ENCODE data around the gene NDUFS3.

NDUFS3 gene

DNA sequence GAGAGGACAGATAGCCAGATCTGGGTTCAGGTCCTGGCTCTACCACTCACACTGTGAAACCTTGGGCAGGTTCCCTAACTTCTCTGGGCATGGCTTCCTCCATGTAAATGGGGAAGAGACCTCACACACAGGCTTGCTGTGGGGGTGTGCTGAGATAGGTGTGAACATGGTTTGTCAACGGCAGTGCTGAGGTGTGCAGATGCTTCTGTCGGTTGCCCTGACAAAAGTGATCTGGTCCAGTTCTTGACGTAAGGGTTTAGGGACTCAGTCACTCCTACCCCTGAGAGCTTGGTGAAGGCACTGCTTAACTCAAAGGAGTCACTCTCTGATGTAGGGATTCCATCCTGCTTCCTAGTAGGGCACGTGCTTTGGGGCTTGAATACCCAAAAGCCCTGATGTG lies 13.4 kb downstream of the NDUFS3 start:
- no peak for DNase-seq

DNA sequence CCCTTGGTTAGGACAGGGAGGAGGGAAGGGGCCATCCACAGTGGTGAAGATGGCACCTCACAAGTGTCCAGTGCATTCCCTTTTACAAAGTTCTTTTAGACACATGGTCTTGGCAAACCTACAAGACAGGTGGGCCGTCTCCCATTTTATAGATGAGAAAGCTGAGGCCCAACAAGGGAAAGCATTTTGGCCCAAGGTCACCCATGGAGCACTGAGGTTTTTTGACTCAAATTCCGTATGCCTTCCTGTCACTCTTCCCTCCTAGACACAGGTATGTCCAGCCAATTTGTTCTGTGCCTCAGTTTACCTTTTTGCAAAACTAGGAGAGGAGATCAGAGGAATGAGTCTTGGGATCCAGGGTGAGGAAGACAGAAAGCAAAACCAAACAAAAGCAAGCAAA lies 14.1 kb downstream of the NDUFS3 start:
- no peak for DNase-seq

DNA sequence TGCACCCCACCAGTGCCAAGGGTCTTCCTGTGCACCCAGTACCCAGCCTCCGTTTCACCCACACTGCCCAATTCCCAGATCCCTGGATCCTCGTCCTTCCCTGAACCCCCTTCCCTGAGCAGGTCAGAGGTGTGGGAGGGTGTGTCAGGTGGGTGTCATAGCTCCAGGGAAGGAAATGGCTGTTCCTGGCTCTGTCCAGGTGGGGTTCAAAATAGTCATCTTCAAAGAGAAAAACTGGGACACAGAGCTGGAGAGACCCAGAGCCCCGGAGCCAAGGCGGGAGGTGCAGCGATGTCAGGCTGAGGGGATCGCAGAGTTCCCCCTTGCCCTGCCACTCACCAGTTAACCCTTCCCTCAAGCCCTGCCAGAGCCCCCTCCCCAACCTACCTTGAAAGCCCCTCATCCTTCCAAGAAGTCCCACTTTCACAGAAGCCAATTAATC lies 14.6 kb downstream of the NDUFS3 start:
- DNase-seq = no peak

DNA sequence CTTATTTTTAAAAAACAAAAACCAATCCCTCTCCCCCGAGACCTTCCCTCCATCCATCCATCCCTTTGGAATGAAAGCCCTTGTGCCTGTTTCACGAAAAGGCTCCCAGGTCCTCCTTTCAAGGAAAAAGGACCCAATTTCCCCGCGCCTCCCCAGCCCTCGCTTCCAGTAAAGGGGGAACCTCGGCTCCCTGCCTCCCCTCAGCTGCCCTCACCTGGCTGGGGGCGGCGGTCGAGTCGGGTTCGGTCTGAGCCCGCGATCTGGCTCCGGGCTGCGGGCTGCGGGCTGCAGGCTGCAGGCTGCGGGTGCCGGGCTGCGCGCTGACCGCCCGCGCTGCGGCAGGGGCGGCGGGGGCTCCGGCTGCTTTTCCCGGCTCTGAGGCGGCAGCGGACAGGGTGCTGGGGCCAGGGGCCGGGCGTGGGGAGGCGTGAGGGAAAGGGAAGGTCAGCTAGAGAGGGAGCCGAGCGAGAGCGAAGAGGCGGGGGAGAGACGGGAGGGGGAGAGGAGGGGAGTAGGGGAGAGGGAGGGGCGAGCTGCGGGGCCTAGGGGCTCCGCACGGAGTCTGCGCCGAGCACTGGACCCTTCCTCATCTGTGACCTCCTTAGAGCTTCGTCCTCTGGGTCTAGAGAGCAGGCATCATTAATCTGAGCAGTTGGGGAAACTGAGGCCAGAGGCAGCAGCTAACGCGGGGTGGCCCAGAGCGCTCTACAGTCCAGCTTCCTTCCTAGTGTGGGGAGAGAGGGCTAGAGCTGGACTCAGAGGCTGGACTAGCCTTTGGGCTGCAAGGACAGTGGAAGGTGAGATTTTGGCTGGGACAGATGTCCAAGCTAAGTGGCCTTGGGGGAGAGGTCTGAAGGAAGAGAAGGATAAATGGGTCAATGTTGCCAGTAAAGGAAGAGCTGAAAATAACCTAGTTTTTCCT lies 15.3 kb downstream of the NDUFS3 start, which contains the start of gene C1QTNF4:
C1QTNF4 (minus strand) TSS at position 478 of the 922 bp plus-strand sequence. CDS start 3,601 bp downstream, outside the sequence.
- DNase-seq = no peak

DNA sequence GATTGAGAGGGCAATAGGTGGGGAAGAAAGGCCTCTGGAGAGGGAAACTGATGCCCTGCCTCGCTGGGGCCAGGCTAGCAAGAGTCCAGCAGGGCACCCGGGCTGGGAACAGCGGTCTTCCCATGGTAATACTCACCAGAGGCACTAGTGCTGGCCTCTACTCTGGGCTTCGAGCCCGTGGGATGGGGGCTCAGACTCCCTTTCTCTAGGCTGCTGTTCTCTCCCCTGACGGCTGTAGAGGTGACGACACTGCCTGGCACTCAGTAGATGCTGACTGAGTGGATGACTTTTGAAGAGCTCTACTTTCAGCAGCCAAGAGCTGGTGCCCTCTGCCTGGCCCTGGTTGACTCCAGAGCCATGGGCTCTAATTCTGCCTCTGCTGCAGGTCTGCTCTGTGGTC lies 16.2 kb downstream of the NDUFS3 start:
- DNase-seq = no peak

DNA sequence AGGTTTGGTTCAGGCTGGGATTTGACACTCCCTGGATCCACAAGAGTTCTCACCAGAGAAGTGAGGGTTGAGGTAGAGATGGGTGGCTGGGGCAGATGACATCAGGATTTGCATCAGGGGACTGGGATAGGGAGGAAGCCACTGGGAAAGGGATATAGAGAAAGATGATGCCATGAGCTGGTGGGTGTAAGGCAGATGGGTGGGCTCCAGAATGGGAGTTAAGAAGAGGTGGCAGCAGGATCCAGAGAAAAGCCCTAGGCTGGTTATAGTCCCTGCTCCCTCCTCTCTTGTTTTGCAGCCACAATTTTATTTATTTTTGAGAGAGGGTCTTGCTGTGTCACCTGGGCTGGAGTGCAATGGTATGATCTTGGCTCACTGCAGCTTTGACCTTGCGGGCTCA lies 17.1 kb downstream of the NDUFS3 start:
- no peak for DNase-seq

DNA sequence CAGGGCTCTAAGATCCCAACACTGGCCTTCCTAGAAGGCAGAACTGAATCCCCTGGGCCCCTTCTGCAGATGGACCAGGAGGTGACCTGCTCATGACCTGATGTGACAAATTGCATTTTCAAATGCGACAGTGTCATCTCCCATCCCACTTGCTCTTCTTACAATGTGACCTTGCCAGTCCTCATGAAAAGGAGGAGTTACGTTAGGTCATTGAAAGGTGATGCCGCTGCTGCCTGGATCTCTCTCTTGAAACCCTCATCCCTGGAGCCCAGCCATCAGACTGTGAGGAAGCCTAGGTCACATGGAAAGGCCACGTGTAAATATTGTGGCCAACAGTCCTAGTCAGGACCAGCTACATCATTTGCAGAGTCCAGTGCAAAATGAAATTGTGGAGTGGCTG lies 21.0 kb downstream of the NDUFS3 start:
- no peak for DNase-seq

DNA sequence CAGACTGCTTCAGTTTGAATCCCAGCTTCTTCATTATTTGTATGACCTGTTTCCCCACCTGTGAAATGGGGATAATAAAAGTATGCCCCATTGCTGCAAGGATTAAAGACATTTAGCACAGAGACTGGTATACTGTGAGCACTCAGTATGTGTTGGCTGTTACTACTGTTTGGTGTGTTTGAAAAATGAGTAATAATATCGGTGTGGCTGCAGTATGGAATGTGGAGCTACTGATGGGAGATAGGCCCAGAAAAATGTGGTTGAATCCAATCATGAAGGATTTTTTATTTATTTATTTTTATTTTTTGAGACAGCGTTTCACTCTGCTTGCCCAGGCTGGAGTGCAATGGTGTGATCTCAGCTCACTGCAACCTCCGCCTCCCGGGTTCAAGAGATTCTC lies 24.4 kb downstream of the NDUFS3 start:
- no peak for DNase-seq

DNA sequence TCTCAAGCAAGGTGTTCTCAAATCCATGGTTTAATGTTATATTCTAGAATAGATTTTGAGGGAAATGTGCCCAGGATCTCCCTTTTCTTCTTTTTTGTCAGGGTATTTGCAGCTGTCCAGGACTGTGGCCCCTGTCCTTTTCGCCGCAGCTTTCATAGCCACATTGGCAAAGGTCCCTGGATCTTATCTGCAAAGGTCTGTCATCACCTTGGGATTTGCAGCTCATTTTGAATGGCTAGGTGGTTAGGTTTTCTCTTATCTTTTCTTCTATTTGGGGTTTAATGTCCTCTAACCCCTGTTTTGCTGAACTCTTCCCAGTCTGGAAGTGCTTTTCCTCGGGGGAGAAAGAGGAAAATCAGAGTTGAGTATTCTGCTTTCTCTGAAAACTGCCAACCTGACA lies 27.0 kb downstream of the NDUFS3 start:
- no peak for DNase-seq

DNA sequence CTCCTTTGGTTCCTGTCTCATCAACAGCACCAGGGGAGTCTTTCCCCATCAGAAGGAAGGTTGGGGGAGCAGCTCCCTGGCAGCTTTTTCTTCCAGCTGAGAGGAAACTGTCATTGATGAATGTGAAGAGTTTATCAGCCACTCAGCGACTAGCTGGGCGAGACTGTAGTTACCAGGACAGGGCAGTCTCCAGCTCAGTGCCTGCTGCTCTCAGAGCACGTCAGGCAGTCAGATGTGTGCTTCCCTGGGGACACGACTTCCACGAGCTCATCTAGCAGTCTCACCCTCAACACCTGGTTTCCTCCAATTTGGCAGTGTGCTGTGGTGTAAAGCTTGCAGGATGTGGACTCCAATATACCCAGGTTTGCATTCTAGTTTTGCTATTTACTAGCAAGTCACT lies 27.9 kb downstream of the NDUFS3 start:
- no peak for DNase-seq

DNA sequence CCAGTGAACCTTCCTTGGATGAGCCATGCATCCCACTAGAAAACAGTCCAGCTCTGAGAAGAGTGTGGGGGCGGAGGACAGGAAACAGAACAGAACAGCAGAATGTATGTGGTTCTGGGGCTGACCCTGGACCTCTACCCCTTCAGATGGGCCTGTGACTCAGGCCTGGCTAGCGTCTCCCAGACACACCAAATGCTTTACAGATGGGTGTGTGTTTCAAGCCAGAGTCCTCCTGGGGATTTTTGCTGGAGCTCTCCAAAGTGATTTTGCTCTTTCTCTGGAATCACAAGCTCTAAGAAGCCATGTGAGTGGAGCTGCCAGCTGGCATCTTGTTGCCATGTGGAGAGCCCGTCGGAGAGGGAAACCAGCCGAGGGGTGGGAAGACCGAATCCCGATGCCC lies 28.5 kb downstream of the NDUFS3 start:
- no peak for DNase-seq

DNA sequence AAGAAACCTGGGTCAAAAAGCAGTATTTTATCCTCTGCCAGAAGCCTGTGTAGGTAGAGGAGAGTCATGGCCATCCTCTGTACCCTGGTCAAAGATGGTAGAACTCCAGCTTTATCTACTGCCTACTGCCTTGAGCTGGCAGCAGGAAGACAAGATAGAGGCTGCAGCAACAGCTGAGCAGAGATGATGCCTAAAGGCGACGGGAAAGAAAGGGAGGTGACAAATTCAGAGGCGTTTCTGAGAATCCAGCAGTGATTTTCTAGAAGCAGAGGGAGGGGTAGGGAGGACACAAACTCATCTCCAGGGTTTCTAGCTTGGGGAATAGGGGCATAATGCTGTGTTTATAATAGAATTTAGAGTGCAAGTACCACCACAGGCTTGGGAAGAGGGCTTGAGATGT lies 30.8 kb downstream of the NDUFS3 start:
- no peak for DNase-seq

DNA sequence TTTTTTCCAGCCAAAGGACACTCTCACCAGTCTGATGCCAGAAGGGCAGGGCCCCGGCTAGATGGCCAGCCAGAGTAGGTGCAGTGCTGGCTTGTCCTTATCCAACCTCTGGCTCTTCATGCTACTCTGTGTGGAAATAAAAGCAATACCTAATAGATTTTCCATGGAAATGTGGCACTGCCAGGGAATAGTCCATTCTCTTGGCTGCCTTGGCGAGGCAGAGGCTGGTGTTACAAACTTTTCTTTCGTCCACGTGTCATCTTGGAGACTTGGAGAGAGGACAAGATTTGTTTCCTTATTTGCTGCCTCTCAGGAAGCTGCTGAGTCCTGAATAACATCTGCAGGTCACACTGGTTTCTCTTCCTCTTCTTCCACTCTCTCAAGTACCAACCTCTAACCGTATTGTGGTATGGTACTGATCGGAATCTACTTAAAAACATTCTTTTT lies 32.5 kb downstream of the NDUFS3 start:
- no peak for DNase-seq

DNA sequence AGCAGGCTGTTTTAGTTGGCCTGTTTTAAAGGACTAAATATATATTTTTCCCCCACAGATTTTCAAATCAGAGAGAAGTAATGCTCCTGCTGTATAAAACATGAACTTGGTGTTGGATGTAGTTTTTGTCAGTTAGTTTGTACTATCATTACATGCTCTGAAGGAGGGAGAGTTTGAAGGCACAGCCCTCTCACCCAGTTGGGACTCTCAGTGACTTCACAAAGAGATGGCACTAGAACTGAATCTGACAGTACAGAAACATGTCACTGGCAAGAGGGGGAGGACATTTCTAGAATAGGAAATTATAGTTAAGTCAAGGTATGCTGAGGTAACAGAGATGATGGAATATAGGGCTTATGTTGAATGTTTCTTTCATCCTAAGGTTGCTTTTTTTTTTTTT lies 36.4 kb downstream of the NDUFS3 start:
- no peak for DNase-seq

DNA sequence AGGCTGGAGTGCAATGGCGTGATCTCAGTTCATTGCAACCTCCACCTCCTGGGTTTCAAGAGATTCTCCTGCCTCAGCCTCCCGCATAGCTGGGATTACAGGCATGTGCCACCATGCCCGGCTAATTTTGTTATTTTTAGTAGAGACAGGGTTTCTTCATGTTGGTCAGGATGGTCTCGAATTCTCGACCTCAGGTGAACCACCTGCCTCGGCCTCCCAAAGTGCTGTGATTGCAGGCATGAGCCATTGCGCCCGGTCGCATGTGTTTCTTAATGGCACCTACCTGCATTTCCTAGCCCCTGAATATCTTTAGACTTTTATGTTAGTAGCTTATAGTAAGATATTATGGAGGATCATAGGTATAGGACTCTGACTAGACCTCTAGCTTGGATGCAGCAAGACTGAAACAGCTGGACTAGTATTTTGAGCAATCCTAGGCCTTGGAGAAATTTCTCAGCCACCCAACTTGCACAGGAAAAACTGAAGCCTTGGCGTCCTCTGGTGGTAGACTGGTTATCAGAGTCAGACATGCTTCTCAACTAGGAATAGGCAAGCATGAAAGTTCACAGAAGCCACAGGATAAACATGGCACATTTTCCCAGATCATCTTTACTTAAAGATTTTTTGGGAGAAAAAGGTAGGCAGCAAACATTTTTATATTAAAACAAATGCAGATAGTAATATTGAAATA lies 38.0 kb downstream of the NDUFS3 start:
- no peak for DNase-seq

DNA sequence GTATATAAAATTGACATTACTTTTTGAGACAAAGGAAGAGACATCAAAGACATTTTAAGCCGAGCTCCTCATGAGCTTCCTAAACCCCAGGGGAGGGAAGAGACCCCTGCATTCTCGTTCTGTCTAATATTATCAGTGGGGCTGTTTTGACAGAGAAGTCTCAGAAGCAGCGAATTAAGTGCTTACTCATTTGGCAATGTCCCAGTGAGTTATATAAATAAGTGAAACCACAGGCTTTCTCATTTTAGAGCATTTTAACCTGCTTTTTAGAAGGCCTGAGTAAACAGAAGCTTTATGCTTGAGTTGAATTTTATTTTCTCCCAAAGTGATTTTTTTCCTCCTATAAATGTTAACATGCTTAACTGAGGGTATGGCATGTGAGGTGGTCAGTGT lies 38.5 kb downstream of the NDUFS3 start:
- DNase-seq = no peak

DNA sequence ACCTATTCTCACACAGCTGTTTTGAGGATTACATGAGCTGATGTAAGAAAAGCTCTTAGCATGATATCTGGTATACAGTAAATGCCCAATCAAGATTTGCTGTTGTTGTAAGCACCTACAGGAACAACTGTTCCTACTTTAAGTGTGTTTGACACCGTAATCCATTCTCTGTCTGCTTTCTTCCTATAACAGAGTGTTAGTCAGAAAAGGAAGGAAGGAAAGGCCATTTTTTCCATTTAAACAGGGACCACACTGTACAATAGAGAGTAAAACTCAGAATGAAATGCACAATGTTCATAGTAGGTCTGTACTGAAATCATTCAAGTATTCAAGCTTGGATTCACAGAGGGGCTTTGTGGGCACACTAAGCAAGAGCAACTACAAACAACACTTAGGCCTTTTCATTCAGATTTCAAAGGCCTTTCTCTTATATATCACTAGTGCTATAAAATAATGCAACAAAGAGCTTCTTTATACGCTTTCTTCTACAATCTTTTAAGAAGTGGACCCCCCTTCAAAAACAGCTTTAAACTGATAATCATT lies 42.0 kb downstream of the NDUFS3 start:
- no peak for DNase-seq

DNA sequence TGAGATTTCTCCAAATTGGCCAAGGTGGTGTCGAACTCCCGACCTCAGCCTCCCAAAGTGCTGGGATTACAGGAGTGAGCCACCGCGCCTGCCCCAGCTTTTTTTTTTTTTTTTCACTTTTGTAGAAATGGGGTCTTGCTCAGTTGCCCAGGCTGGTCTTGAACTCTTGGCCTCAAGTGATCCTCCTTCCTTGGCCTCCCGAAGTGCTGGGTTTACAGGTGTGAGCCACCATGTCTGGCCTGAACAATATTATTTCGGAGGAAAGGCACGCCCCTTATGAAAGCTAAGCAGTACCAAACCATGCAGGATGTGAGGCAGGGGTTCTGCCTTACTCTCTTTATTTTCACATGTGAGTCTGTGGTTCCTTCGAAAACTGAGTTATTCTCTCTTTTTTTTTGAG lies 47.4 kb downstream of the NDUFS3 start:
- DNase-seq = no peak

DNA sequence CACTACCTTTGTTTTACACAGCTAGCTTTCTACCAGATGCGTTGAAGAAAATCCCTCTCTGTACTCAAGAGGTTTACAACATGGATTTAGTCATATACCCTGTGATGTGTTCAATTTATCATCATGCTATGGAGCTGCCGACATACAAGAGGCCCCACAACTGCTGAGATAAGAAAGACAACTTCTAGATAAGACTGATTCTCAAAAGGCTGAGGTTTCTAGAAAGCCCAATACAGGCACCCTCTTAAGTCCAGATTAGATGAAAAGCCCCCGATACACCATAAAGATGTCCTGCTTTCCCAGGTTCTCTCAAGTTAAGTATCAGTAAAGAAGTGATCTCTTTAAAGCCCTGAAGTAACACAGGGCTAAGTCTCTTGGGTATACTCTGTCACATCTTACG lies 49.2 kb downstream of the NDUFS3 start:
- DNase-seq = no peak

DNA sequence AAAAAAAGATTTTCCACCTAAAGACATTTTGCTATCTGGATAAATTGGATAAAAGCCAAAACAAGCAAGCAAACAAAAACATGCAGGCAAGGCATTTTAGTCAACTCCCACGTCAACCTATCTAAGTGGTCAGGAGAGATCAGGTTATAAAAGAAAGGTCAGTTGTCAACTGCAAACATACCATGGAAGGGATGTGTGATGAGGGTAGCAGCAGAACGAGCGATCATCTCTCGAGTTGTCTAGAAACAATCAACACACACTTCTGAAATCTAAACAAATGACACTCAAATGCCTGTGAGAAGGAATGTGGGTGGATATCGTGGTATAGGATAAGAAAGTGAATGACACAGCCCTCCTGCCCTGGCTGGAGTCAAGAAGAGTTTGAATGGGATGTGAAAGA lies 52.6 kb downstream of the NDUFS3 start:
- DNase-seq = no peak
